Measurements from ENCODE around the gene SEMA3D.
A peak's percentile ranks its signal among the peaks of the same experiment; 100 is the strongest.

SEMA3D gene

GRCh38 chr7:85126383-85126782 is 60.5 kb downstream of the SEMA3D start:
- no peak for TF ChIP-seq CTCF (IDR thresholded peaks at IDR 0.05)
- Mint-ChIP-seq H3K27ac (peak overlapping the region; percentile 94), H3K4me1 (peaks cover 63% of the 10 kb centered on the region), H3K27me3 (ENCODE audit: low read depth, poor library complexity) (no peaks in the 10 kb centered on the region), H3K36me3 (ENCODE audit: low read depth) (peaks cover 9% of the 10 kb centered on the region), H3K9me3 (no peaks in the 10 kb centered on the region), H3K4me3 (no peak overlapping the region)
- no peak for DNase-seq

DNA sequence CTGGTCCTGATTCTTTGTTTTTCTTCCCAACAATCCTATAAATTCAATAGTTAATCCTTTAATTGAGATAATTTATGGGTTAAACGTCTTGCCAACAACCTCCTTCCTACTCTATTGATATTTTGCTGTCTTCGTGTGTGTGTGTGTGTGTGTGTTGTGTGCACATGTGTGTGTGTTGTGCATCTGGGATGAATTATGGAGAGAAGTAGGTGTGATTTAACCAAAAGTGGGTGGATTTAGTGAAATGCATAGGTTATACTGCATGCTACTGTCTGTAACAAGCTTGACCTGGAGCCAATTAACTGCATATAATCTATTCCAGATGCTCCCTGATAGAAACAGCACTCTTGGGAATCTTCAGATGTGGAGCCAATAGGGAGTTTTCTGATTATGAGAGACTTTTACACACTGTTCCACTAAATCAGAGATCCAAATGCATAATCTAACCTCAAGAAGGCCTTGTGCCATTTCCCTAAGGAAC is 61.2 kb downstream of the SEMA3D start:
- peak; percentile 17 for DNase-seq
- peak overlapping the region; percentile 9 for H3K4me3 Mint-ChIP-seq
- H3K27ac Mint-ChIP-seq, result peak overlapping the region; percentile 94
- H3K27me3 Mint-ChIP-seq (ENCODE audit: low read depth, poor library complexity), result no peaks in the 10 kb centered on the region
- no peaks in the 10 kb centered on the region for H3K9me3 Mint-ChIP-seq
- no peak for TF ChIP-seq CTCF (IDR thresholded peaks at IDR 0.05)
- peaks cover 62% of the 10 kb centered on the region for H3K4me1 Mint-ChIP-seq
- peaks cover 14% of the 10 kb centered on the region for H3K36me3 Mint-ChIP-seq (ENCODE audit: low read depth)

GRCh38 chr7:85125176-85125575 is 61.7 kb downstream of the SEMA3D start:
- Mint-ChIP-seq H3K4me1 (peaks cover 59% of the 10 kb centered on the region), H3K27me3 (ENCODE audit: low read depth, poor library complexity) (no peaks in the 10 kb centered on the region), H3K4me3 (no peak overlapping the region), H3K36me3 (ENCODE audit: low read depth) (peaks cover 17% of the 10 kb centered on the region), H3K27ac (peak overlapping the region; percentile 94), H3K9me3 (no peaks in the 10 kb centered on the region)
- DNase-seq, result no peak
- no peak for TF ChIP-seq CTCF (IDR thresholded peaks at IDR 0.05)

GRCh38 chr7:85119934-85120333 is 66.9 kb downstream of the SEMA3D start:
- peaks cover 16% of the 10 kb centered on the region for H3K9me3 Mint-ChIP-seq
- H3K27ac Mint-ChIP-seq, result no peak overlapping the region
- H3K36me3 Mint-ChIP-seq (ENCODE audit: low read depth), result peaks cover 44% of the 10 kb centered on the region
- TF ChIP-seq CTCF (IDR thresholded peaks at IDR 0.05), result no peak
- H3K4me1 Mint-ChIP-seq, result peaks cover 37% of the 10 kb centered on the region
- H3K4me3 Mint-ChIP-seq, result no peak overlapping the region
- peaks cover 3% of the 10 kb centered on the region for H3K27me3 Mint-ChIP-seq (ENCODE audit: low read depth, poor library complexity)
- DNase-seq, result no peak

DNA sequence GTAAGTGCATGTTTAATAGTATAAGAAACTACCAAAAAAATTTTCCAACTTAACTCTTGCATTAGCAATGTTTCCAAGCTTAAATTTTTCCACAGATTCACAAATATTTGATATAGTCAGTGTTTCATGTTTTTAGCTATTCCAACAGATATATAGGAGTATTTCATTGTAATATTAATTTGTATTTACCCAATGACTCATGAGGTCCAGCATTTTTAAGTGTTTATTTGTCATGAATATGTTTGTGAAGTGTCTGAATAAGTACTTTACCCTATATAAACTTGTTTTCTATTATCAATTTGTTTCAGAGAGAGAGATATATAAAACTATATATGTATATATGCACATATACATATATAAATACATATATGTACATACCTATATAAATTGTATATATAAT is 71.0 kb downstream of the SEMA3D start:
- H3K4me3 Mint-ChIP-seq, result no peak overlapping the region
- peak overlapping the region; percentile 12 for H3K27ac Mint-ChIP-seq
- TF ChIP-seq CTCF (IDR thresholded peaks at IDR 0.05), result no peak
- H3K4me1 Mint-ChIP-seq, result peaks cover 16% of the 10 kb centered on the region
- no peak for DNase-seq
- H3K36me3 Mint-ChIP-seq (ENCODE audit: low read depth), result peaks cover 58% of the 10 kb centered on the region
- peaks cover 19% of the 10 kb centered on the region for H3K9me3 Mint-ChIP-seq
- H3K27me3 Mint-ChIP-seq (ENCODE audit: low read depth, poor library complexity), result peaks cover 3% of the 10 kb centered on the region

DNA sequence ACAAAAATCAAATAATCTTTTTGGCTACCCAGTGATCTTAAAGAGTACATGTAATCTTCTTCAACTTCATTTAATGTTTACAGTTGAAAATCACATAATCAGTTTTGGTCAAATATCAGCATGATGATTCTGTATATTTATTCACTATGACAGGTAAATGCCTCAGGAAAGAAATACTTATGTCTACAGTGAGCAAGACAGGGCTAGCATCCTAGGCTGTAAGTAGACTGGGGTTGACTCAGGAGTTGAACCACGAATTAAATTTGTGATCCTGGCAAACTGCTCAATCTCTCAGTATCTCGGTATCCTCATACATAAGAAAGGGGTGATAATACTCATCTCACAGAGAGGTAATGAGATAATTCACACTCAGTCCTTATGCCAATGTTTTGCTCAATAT is 71.8 kb downstream of the SEMA3D start:
- Mint-ChIP-seq H3K9me3 (peaks cover 19% of the 10 kb centered on the region), H3K4me3 (no peak overlapping the region), H3K27ac (no peak overlapping the region), H3K27me3 (ENCODE audit: low read depth, poor library complexity) (peaks cover 3% of the 10 kb centered on the region), H3K36me3 (ENCODE audit: low read depth) (peaks cover 55% of the 10 kb centered on the region), H3K4me1 (peaks cover 15% of the 10 kb centered on the region)
- no peak for DNase-seq
- no peak for TF ChIP-seq CTCF (IDR thresholded peaks at IDR 0.05)
